Hepatocyte (in vitro differentiated cells): Measurements from ENCODE around the gene ID3. TPM values are rescaled to one million over a fixed set of nuclear protein-coding genes. Genes with fewer than 3 reads are reported as not detected.

Experiments
- DNase-seq: peaks from one replicate; pipeline ENCODE4 v3.0.0-alpha.2; 2016; ENCODE audit warnings: low spot score
- H2AFZ ChIP-seq: fragments of 200-600 bp; sonication (generic); 2 replicates; pipeline ENCODE4 v1.6.0; 2016; ENCODE audit warnings: antibody characterized with exemption, mild to moderate bottlenecking
- H3K27ac ChIP-seq: fragments of 200-600 bp; sonication (generic); 2 replicates; pipeline ENCODE4 v1.5.1; 2016; ENCODE audit warnings: mild to moderate bottlenecking
- H3K27me3 ChIP-seq: fragments of 200-600 bp; sonication (generic); 2 replicates; pipeline ENCODE4 v1.6.1; 2016
- H3K36me3 ChIP-seq: fragments of 200-600 bp; sonication (generic); replicated peaks from 2 replicates; pipeline ENCODE4 v1.5.1; 2016; ENCODE audit warnings: low read depth; ENCODE audit not compliant: insufficient read depth
- H3K4me1 ChIP-seq: fragments of 200-600 bp; sonication (generic); 2 replicates; pipeline ENCODE4 v1.5.1; 2016; ENCODE audit warnings: mild to moderate bottlenecking, moderate library complexity; ENCODE audit not compliant: insufficient read depth
- H3K4me2 ChIP-seq: fragments of 200-600 bp; sonication (generic); 2 replicates; pipeline ENCODE4 v1.6.0; 2016
- H3K4me3 ChIP-seq: fragments of 200-600 bp; sonication (generic); 2 replicates; pipeline ENCODE4 v1.5.1; 2016; ENCODE audit warnings: mild to moderate bottlenecking
- H3K79me2 ChIP-seq: fragments of 200-600 bp; sonication (generic); 2 replicates; pipeline ENCODE4 v1.6.0; 2017; ENCODE audit warnings: mild to moderate bottlenecking
- H3K9me2 ChIP-seq: fragments of 200-600 bp; sonication (generic); replicated peaks from 2 replicates; pipeline ENCODE4 v1.6.0; 2017; ENCODE audit warnings: mild to moderate bottlenecking; ENCODE audit not compliant: insufficient read depth
- H3K9me3 ChIP-seq: fragments of 200-600 bp; sonication (generic); 2 replicates; pipeline ENCODE4 v1.5.1; 2016; ENCODE audit warnings: low read depth, mild to moderate bottlenecking
- H4K20me1 ChIP-seq: fragments of 200-600 bp; sonication (generic); 2 replicates; pipeline ENCODE4 v1.6.0; 2016; ENCODE audit warnings: mild to moderate bottlenecking; ENCODE audit not compliant: insufficient read depth, poor library complexity, severe bottlenecking
- EZH2 ChIP-seq: fragments of 200-600 bp; sonication (generic); IDR thresholded peaks from 2 replicates; pipeline ENCODE4 v1.6.1; 2016; ENCODE audit warnings: antibody characterized with exemption, mild to moderate bottlenecking, borderline replicate concordance
- EZH2phosphoT487 ChIP-seq: fragments of 200-600 bp; sonication (generic); IDR thresholded peaks from one replicate; pipeline ENCODE4 v1.6.1; 2018; ENCODE audit warnings: antibody characterized with exemption, mild to moderate bottlenecking, low read depth, moderate library complexity; ENCODE audit not compliant: unreplicated experiment, severe bottlenecking
- WGBS: methylation state at CpG from one replicate; pipeline ENCODE4 v1.1.6; 2016; ENCODE audit warnings: low lambda C conversion rate; ENCODE audit errors: missing lambda C conversion rate; 5-methylcytosine and 5-hydroxymethylcytosine counted together
- polyA plus RNA-seq: library from polyadenylated mRNA; unstranded; fragments of >200 nt; fragmentation: Nextera tagmentation; extraction: Ambion mirVana; gene quantifications from 2 replicates; pipeline ENCODE4 v1.2.1, GENCODE V29; 2016
- total RNA-seq: library from RNA; depleted of rRNA; stranded (reverse); fragments of >200 nt; gene quantifications from 2 replicates; pipeline ENCODE4 v1.2.3, GENCODE V29; 2014
- TF ChIP-seq, protein P1 (sequence below): fragments of 200-600 bp; sonication (generic); IDR thresholded peaks from 2 replicates; pipeline ENCODE4 v1.5.1; 2016; ENCODE audit warnings: antibody characterized with exemption, mild to moderate bottlenecking; ENCODE audit not compliant: poor library complexity

The ID3 gene
- total and polyA plus RNA-seq, 2 experiments from 2014 or later: 155 to 314 TPM

DNA sequence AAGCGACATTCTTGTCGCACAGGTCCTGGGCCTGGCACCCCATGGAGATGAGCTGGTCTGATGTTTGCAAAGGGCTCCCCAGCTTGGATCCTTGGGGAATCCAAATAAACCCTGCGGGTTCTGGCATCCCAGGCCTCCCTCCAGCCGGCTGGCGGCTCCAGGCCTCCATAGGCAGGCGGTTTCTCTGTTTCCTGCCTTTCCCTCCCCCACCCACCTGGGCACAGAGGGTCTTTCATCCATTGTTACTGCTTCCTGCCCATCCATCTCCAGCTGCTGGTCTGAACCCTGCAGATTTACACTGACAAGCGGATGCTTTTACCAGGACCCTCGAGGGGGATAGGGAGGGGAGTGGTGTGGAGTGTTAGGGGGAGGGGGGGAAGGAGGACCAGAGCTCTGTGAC lies 39.1 kb upstream of the ID3 start:
- Histone ChIP-seq H3K4me3 (no peak overlapping the region), H3K9me2 (no peaks in the 10 kb centered on the region), H3K36me3 (no peaks in the 10 kb centered on the region), H4K20me1 (no peaks in the 10 kb centered on the region), H3K27ac (no peak overlapping the region), H3K4me1 (no peaks in the 10 kb centered on the region), H2AFZ (no peak overlapping the region), H3K4me2 (no peak overlapping the region), H3K27me3 (no peaks in the 10 kb centered on the region), H3K9me3 (no peaks in the 10 kb centered on the region), H3K79me2 (no peaks in the 10 kb centered on the region)
- TF ChIP-seq EZH2 (no peak), EZH2phosphoT487 (no peak)
- TF ChIP-seq, protein P1, sequence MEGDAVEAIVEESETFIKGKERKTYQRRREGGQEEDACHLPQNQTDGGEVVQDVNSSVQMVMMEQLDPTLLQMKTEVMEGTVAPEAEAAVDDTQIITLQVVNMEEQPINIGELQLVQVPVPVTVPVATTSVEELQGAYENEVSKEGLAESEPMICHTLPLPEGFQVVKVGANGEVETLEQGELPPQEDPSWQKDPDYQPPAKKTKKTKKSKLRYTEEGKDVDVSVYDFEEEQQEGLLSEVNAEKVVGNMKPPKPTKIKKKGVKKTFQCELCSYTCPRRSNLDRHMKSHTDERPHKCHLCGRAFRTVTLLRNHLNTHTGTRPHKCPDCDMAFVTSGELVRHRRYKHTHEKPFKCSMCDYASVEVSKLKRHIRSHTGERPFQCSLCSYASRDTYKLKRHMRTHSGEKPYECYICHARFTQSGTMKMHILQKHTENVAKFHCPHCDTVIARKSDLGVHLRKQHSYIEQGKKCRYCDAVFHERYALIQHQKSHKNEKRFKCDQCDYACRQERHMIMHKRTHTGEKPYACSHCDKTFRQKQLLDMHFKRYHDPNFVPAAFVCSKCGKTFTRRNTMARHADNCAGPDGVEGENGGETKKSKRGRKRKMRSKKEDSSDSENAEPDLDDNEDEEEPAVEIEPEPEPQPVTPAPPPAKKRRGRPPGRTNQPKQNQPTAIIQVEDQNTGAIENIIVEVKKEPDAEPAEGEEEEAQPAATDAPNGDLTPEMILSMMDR: no peak
- no peak for DNase-seq
- 54% methylated on average over 8 of the region's 8 CpGs for WGBS

DNA sequence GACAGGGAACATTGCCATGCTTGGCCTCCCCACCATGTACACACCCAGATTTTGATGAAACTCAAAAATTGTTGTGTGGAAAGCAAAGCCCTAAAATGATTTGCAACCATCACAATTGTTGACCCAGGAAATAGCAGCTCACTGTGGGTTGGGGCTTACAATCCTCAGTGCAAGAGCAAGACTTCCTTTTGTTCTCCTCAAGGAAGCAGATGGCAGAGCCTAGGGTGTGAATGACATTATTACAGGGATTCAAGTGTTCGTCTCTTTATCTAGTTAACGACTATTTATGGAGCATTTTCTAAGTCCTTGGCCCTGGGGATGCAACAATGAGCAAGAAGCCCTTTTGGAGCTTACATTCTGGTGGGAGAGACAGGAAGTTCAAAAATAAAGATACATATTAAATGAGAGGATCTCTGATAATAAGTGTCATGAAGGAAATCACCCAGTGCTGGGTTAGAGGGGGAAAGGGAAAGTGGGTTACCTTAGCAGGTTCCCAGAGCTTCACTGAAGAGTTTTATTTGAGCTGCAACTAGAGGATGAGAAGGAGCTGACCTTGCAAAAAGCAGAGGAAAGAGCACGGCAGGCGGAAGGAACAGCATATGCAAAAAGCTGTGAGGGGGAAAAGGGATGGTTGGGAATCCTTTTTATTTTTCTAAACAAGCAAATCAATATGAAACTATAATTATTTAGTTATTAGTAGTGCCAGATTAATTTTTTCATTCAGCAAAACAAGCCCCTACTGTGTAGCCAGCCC lies 38.5 kb upstream of the ID3 start:
- 64% methylated on average over 4 of the region's 4 CpGs for WGBS
- Histone ChIP-seq H3K27me3 (no peaks in the 10 kb centered on the region), H3K9me2 (no peaks in the 10 kb centered on the region), H3K36me3 (no peaks in the 10 kb centered on the region), H3K27ac (no peak overlapping the region), H4K20me1 (no peaks in the 10 kb centered on the region), H2AFZ (no peak overlapping the region), H3K4me2 (no peak overlapping the region), H3K79me2 (no peaks in the 10 kb centered on the region), H3K4me3 (no peak overlapping the region), H3K9me3 (no peaks in the 10 kb centered on the region), H3K4me1 (peaks cover 3% of the 10 kb centered on the region)
- no peak for TF ChIP-seq EZH2phosphoT487
- no peak for TF ChIP-seq EZH2
- no peak for DNase-seq

- no peak overlapping the region for H3K4me2 ChIP-seq
- no peak overlapping the region for H2AFZ ChIP-seq
- no peaks in the 10 kb centered on the region for H3K27me3 ChIP-seq
- no peak overlapping the region for H3K27ac ChIP-seq
- H3K9me2 ChIP-seq: no peaks in the 10 kb centered on the region
- no peak for DNase-seq
- 87% methylated on average over 10 of the region's 10 CpGs for WGBS
- no peaks in the 10 kb centered on the region for H3K36me3 ChIP-seq
- H3K9me3 ChIP-seq: no peaks in the 10 kb centered on the region
- H4K20me1 ChIP-seq: no peaks in the 10 kb centered on the region
- H3K79me2 ChIP-seq: no peaks in the 10 kb centered on the region
- TF ChIP-seq EZH2 (no peak), EZH2phosphoT487 (no peak)
- TF ChIP-seq, protein P1: no peak
- peaks cover 6% of the 10 kb centered on the region for H3K4me1 ChIP-seq
- H3K4me3 ChIP-seq: no peak overlapping the region
Measured at GRCh38 chr1:23596382-23597358, 37.4 kb upstream of the ID3 start.

DNA sequence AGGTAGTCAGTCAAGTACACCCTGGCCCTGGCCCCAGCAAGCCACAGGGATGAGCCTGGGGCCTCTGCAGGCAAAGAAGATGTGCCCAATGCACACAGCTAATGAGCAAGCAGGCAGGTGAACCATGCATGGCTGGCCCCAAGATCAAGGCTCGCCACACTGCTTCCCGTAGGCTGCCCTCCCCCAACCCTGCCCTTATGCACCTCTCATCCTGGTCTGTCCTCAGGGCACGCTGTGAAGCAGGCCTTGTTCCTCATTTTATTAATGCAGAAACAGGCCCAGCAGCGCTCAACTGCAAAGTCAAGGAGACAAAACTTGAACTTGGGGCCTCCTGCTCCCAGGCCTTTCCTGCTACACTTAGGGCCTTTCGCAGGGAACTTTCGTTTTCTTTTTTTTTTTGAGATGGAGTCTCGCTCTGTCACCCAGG lies 35.6 kb upstream of the ID3 start:
- no peak for DNase-seq
- Histone ChIP-seq H3K79me2 (no peaks in the 10 kb centered on the region), H3K36me3 (no peaks in the 10 kb centered on the region), H3K4me2 (no peak overlapping the region), H3K4me3 (no peak overlapping the region), H3K27ac (no peak overlapping the region), H3K9me2 (no peaks in the 10 kb centered on the region), H2AFZ (no peak overlapping the region), H4K20me1 (no peaks in the 10 kb centered on the region), H3K9me3 (no peaks in the 10 kb centered on the region), H3K4me1 (peaks cover 6% of the 10 kb centered on the region), H3K27me3 (no peaks in the 10 kb centered on the region)
- 87% methylated on average over 7 of the region's 7 CpGs for WGBS
- TF ChIP-seq EZH2: no peak
- TF ChIP-seq, protein P1: no peak
- no peak for TF ChIP-seq EZH2phosphoT487
